Measurements from ENCODE around the gene LGALS9.

The LGALS9 gene

DNA sequence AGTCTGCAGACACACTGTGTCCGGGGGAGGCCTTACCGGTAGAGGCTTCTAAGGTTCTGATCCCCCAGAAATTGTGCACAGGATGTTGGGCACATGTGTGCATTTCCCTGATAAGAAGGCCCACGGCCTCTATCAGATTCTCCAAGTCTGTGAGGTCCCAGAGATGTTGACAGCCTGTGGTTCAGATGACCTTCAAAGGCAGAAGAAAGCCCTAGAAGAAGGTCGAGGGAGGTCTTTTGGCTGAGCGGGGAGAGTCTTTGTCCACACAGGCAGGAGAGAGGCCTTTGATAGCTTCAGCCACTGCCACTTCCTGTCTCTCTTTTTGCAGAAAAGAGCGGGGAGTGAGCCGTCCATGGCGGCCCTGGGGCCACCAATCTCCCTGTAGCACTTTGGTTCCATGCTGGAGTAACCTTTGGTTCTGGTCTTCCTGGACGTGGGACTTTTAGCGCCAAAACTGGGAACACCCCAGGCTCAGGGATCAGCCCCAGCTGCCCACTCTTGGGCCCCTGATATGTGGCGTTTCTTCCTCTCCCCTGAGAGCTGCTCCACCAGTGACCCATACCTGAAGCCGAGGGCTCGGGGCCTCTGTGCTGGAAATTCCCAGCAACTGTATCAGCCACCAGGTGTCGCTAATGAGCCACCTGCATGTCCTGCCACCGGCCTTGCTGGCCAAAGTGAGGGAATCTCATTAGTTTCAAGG, 28.1 kb upstream of the LGALS9 start:
- intact Hi-C loops (cut with DNase I) = loop anchor here (1.0 to 10.0 kb wide), 5 partner anchors 48 to 366 kb away; no protein-coding TSS in a partner anchor
- DNase-seq = peak in 9 of 10 donors; percentile 37 to 94 (median 77)

DNA sequence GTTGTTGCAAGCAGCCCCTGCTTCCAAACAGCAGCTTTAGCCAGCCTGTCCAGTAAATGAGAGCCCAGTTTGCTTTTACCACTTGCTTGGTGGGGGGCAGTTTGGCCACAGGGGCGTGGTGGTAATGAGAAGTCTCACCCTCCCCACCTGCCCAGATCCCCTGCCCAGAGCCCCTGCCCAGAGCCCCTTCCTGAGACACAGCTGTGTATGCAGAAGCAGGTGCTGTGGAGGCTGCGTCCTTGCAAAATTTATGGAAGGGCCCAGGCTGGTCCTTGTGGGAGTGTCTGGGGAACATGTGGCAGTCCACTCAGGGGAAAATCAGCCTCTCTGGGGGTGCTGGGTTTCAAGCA, 27.6 kb upstream of the LGALS9 start:
- DNase-seq = no peak
- intact Hi-C loops (cut with DNase I) = loop anchor here (1.0 to 10.0 kb wide), 5 partner anchors 48 to 367 kb away; no protein-coding TSS in a partner anchor

DNA sequence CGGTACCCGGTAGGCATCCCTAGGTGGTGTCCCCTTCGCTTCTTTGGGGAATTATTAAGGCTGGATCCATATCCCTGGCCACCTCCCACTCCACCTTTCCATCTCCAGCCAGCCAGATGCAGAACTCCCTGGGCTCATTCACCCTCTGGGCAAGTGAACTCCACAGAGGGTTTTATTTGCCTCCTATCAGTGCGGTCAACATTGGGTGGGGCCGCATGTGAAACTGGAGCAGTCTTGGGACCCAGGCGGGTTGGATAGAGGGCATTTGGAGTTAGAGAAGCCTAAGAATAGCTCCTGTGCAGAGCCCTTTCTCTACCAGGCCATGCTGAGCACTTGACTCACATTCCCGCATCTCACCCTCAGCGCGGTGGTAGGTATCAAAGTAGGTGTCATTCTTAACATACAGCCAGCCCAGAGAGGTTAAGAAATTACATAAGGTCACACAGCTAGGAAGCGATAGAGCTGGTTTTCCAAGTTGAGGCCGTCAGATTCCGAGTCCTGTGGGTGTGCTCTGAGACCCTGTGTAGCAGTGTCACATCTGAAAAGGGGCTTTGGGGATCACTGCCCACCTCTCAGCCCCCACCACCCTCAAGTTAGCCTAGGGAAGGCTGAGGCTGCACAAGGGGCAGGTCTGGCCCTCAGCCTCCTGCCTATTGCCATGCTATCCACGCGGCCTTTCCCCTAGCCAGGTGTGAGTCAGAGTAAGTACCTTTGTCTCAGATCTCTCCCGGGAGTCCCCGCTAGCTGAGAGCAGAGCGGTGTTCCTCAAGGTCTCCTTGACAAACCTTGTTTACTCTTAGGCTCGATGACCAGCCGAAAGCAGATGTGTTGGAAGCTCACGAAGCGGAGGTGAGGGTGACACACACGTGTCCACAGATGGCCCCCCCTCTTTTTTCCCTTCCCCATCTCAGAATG, 26.9 kb upstream of the LGALS9 start:
- no peak for DNase-seq
- intact Hi-C loops (cut with DNase I) = loop anchor here (1.0 to 10.0 kb wide), 5 partner anchors 47 to 367 kb away; no protein-coding TSS in a partner anchor

DNA sequence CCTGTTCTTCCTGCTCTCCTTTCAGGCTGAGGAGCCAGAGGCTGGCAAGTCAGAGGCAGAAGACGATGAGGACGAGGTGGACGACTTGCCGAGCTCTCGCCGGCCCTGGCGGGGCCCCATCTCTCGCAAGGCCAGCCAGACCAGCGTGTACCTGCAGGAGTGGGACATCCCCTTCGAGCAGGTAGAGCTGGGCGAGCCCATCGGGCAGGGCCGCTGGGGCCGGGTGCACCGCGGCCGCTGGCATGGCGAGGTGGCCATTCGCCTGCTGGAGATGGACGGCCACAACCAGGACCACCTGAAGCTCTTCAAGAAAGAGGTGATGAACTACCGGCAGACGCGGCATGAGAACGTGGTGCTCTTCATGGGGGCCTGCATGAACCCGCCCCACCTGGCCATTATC, 25.6 kb upstream of the LGALS9 start:
- no peak for DNase-seq
- intact Hi-C loops (cut with DNase I) = loop anchor here (10.0 kb wide), 1 partner anchor 149 kb away; no protein-coding TSS in a partner anchor

DNA sequence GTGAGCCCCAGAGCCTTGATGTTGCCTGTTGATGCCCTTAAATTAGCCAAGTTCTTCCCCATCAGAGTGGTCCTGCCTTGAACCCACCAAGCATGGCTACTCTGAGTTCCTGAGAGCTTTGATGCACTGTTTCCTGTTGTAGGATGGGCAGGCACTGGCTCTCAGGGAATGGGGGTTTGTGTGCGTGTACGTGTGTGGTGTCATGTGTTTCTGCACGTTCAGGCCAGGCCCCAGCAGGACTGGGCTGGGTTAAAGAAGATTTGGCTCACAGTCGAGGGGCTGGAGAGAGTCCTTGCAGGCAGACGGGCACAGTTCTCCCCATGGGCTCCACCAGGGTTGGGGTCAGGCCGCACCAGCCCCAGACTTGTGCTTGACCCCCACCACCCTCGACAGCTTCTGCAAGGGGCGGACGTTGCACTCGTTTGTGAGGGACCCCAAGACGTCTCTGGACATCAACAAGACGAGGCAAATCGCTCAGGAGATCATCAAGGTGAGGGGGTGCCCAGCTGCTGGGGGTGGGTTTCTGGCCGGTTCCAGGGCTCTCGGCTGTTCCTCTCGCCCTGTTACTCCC, 23.4 kb upstream of the LGALS9 start:
- DNase-seq = no peak
- intact Hi-C loops (cut with DNase I) = loop anchor here (10.0 kb wide), 1 partner anchor 147 kb away; no protein-coding TSS in a partner anchor

DNA sequence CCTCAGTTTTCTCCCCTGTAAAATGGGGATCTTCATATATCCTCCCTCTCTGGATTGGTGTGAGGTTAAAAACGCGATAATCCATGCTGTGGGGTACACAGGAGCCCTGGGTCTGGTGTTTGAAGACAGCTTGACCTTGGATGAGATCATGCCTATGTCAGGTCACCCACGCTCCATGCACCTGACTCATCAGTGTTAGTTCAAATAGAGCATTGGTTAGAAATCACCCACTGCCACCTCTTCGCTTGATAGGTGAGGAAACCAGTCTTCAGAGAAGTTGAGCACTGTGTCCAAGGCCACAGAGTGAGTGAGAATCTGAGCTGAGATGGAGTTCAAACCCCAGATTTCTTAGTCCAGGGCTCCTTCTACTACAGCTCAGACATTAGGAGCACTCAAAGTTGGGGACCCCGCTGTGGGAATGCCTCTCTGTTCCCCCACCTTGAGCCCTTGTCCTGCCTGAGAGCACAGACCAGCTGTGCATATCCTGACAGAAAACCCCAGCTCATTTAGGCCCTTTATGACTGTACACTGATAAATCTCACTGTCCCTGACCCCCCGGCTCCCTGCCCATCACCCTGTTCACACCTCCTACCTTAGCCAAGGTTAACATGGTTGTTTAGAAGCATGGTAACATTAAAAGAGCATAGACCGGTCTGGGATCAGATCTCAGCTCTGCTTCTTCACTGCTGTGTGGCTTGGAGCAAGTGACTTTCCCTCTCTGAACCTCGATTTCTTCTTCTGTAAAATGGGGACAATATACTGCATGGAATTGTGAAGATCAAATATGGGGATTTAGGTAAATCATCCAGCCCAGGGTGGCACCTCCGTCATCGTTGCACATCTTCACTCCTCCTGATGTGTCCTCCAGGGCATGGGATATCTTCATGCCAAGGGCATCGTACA, 22.4 kb upstream of the LGALS9 start:
- intact Hi-C loops (cut with DNase I) = loop anchor here (10.0 kb wide), 1 partner anchor 146 kb away; no protein-coding TSS in a partner anchor
- DNase-seq = no peak

DNA sequence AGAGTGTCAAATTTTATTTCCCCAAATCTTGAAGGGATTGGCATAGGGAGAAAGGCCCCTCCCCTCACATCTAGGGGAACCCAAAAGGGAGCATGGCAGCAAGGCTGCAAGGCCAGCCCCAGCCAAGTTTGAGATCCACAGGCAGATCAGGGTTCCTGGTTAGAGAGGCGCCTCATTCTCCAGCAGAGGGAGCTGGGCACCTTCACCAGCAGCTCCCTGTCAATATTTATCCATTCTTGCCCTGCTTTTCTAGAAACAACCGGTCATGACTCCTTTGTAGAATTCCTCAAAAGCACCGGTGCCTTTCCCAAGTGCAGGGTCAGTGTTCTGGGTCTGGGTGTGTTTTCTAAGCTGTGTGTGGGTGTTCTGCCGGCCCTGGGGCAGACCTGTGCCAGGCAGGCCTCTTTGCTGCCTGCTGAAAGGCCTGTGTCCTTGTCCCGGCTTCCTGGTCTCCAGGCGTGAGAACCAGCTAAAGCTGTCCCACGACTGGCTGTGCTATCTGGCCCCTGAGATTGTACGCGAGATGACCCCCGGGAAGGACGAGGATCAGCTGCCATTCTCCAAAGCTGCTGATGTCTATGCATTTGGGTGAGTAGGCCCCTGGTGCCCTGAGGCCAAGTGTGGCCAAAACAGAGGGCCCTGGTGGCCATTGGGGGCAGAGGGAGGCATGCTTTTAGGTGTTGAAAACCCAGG, 21.2 kb upstream of the LGALS9 start:
- DNase-seq = peak in 9 of 10 donors; percentile 35 to 94 (median 64)

DNA sequence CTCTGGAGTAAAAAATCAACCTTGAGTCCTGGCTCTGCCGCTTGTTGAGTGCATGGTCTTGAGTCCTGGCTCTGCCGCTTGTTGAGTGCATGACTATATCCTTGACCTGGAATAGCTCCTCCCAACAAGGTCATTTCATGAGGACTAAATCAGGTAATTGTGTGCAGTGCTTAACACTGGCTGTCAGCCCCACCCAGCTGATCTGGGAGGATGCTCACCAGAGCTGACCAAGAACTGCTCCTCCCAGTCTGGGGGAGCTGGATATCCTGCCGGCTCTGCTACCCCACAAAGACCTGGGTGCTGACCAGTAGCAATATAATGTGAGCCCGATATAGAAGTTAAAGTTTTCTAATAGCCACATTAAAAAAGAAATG, 20.7 kb upstream of the LGALS9 start:
- intact Hi-C loops (cut with DNase I) = no loop called here
- no peak for DNase-seq

More for the DNA sequence above, 21.2 kb upstream of the LGALS9 start:
- intact Hi-C loops (cut with DNase I) = loop anchor here (10.0 kb wide), 1 partner anchor 145 kb away; no protein-coding TSS in a partner anchor

DNA sequence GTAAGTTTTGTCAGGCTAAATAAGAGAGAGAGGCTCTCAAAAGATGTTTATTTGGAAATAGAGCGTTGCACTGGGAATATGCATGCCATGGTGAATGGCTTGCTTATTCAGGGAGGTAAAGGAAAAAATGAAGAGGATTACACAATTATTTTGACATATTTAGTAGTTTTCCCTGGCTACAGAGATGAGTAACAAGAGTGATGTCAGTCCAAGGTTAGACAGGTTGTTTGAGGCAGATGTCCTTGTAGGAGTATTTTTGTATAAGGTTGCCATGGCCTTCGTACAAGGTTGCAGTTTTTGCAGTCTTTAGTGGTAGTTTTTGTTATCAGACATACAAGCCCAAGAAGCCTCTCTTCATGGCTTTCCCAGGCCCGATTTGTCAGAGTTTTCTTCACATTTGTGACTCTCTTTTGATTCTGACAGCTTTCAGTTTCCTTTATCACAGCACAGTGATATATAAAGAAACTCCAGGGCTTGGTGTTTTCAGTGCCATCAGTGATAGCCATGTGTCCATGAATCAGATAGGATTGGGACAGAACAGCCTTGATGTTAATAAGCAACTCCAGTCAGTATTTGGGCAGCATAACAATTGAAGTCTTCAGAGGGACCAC, 18.7 kb upstream of the LGALS9 start:
- no peak for DNase-seq
- intact Hi-C loops (cut with DNase I) = no loop called here

DNA sequence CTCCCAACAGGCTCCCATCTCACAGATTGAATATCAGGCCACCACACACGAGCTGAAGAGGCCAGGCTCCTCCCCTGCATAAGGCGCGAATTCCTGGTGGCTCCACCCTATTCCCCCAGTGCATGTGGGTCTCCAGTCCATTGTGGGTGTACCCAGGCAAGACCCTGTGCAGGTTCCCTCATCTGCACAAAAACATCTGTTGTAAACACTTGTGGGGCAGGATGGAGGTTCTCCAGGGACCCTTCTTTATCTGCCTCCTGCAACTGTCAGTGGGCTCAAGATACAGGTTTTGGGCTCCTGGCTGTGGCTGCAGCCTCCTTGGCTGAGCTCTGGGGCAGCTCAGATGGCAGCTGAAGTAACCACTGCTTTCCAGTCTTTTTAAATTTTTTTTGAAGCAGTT, 17.6 kb upstream of the LGALS9 start:
- intact Hi-C loops (cut with DNase I) = no loop called here

DNA sequence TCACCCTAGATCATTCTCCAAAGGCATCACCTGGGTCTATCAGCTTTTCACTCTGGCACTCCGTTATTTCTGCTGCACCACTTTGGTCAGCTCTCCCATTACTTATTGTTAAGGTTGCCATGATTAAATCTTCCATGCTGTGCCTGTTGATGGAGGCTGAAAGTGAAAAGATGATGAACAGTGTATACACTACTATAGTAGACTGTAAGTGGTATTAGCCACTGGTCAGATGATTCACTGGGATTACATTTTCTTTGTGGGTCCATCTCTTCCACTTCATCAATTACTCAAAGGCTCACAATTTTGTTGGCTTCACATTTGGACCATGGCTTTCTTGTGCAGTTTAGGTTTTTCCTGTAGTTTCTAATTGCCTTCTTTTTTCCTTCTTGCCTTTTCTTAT, 15.9 kb upstream of the LGALS9 start:
- no peak for DNase-seq
- intact Hi-C loops (cut with DNase I) = no loop called here

More for the DNA sequence above, 17.6 kb upstream of the LGALS9 start:
- no peak for DNase-seq

DNA sequence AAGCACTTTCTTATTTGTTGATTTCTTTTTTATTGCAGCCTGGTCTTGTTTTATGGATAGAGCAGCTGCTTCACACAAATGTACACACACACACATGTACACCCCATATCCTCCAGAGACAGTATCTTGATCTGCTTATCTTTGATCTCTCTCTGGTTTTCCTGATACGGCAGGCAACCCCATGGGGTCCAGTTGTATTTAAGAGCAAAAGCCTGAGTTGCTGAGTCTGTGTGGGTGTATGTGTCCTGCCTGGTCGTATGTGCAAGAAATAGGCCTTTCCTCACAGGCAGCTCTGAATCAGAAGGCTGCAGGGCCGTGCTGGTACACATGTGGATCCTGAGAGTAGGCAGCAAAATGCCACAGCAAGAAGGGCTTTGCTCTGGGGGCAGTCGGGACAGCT, 14.6 kb upstream of the LGALS9 start:
- intact Hi-C loops (cut with DNase I) = no loop called here
- no peak for DNase-seq

DNA sequence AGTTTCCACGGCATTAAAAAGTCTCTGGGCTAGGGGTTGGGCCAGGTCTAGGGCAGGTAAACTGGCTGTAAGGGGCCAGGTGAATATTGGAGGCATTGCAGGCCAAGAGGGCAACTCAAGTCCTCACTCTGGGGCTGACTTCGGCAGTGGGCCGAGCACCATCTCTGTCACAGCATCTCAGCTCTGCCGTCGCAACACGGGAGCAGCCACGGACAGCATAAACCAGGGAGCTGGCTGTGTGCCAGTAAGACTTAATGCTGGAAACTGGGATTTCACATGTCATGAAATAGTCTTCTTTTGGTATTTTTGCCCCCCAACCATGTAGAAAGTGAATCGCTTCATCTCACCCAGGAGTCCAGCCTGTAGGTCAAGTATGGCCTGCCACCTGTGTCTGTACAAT, 12.6 kb upstream of the LGALS9 start:
- DNase-seq = no peak

DNA sequence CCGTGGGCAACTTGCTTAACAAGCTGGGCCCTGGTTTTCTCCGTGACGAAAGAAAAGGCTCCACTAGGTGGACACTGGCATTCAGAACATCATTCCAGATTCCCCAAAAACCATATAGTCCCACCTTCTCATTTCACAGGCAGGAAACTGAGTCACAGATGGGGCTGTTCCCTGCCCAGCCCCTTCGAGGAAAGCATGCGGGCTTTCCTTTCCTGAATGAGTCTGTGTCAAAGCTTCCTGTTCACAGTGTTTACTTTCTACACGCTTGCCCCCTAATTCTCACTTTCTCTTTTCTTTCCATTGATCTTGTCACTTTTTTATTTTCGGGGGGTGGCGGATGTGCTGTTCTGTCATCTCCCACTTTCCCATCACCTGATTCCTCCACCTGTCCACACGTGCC, 10.3 kb upstream of the LGALS9 start:
- intact Hi-C loops (cut with DNase I) = no loop called here
- DNase-seq = no peak

More for the DNA sequence above, 12.6 kb upstream of the LGALS9 start:
- intact Hi-C loops (cut with DNase I) = no loop called here

DNA sequence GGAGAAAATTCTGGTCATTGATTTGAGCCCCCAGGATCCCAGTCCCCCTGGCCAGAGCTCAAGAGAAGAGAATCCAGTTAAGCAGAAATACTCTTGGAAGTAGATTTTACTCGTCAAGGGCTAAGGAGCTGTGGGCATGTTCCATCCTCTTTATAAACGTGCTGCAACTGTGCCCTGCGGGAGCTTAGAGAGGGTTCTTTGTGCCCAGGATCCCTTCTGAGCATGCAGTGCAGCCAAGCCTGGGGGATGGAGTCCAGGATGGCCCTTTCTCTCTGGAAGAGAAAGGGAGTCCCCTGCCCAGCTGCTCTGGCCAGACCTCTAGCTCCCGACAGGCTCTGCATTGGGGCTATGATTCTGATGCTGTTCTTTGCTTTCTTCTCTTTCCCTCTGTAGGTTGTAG, 9.5 kb upstream of the LGALS9 start:
- intact Hi-C loops (cut with DNase I) = no loop called here
- peak in 3 of 10 donors; percentile 36 to 88 (median 39) for DNase-seq

DNA sequence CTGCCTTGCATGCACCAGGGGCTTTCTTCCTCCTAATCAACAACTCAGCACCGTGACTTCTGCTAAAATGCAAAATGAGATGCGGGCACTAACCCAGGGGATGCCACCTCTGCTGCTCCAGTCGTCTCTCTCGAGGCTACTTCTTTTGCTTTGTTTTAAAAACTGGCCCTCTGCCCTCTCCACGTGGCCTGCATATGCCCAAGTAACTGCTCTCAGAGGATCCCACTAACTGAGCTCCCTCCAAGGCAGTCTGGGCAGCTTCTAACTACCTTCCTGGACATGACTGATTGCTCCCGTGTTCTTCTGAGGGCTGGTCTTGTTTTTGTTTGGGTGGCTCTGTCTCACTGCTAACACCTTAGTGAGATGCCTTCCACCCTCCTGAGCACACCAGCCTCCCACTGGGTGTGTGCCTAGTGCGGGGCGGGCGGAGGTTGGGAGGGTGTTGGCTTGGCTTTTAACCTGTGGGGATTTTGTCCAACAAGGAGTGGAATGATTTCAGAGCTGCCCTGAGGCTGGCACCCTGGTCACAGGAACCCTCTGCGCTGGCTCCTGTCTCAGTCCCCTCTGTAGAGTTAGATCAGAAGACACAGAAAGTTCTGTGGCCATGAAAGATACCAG, 8.9 kb upstream of the LGALS9 start:
- DNase-seq = no peak
- intact Hi-C loops (cut with DNase I) = no loop called here

DNA sequence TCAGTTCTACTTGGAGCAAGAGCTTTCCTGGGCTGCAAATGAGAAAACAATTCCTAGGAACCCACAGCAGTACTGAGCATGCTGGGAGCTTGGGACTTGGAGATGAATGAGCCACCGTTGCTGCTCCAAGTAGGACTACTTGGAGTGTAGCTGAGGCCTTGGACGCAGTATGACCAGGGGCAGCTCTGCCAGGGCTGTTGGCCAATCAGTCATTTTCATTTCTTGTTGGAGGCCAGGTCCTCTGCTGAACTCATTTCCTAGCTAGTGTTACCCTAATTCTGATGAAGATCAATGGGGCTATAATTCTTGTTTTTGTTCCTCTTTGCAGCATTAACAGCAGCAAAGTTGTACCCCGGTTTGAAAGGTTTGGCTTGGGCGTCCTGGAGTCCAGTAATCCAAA, 8.0 kb upstream of the LGALS9 start:
- no peak for DNase-seq
- intact Hi-C loops (cut with DNase I) = no loop called here

DNA sequence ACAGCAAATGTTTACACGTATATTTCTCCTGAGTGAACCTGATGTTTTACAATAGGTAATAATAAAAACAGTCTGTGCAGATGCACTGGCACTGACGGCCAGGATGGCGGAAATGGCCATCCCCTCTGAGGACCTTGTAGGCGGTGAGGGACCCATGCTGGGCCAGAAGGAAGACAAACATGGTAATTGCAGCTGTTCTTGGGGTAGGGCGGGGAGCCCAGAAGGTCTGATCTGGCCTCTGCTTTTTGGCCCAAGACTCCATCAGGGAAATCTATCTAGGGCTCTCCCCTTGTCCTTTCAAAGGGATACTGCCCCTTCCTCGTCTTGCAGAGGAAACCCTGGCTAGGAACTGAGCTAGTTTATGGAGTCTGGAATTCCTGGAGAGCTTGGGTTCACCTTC, 7.4 kb upstream of the LGALS9 start:
- no peak for DNase-seq

DNA sequence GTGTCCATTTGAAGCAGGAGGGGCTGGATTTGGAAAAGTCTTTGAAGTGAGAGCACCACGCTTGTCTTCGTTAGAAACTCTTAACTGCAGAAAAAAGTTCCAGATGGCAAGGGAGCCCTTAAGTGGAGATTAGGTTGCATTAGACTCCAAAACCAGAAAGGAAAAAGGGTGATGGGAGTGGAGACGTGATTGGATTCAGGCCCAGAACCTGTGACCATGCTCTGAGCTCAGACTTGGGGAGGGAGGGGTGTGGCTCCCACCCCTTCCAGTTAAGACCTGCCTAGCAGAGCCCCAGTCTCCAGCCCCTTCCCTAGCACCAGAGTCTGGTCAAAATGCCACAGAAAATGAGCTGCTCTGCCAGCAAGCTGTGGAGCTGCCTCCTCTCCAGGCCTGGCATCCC, 6.4 kb upstream of the LGALS9 start:
- DNase-seq = no peak
- intact Hi-C loops (cut with DNase I) = no loop called here

More for the DNA sequence above, 7.4 kb upstream of the LGALS9 start:
- intact Hi-C loops (cut with DNase I) = no loop called here

Measured in posterior cingulate gyrus (tissue), 11 donors.